Right kidney (tissue), 1 donor: ENCODE data around the gene AGAP1.

Experiments
- DNase-seq: peaks from one replicate; pipeline ENCODE4 v3.0.0-alpha.2; 2016

AGAP1 gene

DNA sequence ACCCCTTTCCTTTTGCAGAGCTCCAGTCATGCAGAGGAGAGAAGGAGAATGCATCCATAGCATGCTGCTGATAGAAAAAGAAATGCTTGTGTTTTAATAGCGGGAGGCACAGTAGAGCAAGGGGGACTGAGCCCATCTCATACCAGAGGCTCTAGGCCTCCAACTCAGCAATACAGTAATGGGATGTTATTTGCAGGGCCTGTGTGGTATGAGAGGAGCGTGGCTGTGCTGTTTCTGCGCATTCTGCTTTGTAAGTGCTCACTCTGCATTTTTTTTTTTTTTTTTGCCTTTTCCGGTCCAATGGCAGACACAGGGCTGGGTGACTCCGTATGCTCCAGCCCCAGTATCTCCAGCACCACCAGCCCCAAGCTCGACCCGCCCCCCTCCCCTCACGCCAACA is 474.3 kb downstream of the AGAP1 start:
- DNase-seq: no peak

DNA sequence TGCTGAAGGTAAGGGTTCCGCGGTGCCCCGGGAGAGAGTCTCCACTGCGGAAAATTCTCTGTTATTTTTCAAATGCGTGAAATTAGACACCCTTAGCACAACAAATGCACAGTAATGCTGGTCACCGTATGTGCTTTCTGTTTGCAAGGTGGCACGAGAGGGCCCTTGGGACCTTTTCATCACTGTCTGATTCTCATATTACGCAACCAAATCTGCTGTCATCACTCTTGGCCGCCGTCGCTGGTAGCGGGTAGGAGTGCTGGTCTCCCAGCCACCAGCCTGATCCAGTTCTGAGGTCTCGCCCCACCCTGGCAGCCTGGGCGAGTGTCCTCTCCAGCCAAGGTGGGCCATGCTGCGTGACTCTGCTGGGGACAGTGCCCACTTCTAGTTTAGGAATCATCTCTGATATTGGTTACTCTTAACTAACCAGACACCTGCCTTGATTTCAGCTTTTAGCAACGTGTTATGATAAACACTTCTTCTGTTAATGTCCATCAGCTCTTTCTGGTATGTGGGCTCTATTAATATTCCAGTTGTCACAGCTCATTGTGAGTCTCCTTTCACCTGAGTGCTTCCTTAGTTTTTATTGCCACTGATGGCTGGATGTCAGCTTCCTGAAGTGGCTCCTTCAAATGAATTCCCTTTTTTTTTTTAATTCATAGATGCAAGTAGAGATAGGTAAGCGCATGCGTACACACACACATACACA is 474.9 kb downstream of the AGAP1 start:
- no peak for DNase-seq

DNA sequence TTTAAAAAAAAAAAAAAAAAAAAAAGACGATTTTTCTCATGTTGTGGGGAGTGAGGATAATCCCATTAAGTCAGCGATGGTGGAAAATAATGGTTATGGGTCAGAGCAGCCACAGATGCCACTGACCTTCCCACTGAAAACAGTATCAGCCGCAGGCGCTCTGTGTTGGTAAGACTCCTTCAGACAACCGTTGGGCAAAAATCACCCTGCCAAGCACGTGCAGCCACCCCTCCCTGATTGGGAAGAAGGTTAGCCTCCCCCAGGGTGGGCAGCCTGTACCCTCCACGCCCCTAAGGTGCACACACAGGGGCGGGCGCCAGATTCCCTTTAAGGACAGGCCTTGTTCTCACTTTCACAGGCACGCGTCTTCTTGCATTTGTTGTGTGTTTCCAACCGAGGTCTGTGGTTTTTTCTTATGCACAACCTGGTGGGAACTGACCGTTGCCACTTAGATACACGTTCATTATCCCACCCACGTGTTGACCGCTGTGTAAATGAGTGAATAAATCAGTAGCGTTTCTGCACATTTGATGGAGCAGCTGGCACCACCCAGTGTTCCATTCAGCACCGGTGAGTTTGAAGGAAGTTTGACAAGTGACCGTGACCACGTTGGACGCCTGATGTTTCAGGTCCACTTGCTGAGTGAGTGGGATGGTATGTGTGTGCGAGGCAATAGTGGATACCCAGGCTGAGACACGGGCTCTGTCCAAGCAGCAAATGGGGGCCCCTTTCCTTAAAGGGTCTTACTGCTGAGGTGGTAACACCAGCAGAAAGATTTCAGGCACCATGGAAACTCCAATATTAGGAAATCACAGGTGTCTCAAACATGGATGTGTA is 476.6 kb downstream of the AGAP1 start:
- no peak for DNase-seq

DNA sequence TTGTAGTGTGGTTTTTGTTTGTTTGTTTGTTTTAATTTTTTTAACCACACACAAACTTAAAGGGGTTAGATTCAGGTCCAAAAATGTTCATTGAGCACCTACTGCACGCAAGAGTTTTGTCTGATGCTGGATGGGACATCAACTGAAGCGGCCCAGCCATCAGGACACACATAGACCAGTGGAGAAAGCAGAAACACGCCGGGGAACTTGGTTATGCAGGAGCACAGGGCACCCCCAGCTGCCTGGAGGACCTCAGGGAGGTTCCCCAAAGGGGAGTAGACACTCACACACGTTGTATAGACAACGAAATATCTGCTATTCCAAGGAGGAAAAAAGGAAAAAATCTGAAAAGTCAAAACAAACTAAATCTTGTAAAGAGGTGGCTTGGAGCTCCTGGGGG is 482.7 kb downstream of the AGAP1 start:
- DNase-seq: no peak

DNA sequence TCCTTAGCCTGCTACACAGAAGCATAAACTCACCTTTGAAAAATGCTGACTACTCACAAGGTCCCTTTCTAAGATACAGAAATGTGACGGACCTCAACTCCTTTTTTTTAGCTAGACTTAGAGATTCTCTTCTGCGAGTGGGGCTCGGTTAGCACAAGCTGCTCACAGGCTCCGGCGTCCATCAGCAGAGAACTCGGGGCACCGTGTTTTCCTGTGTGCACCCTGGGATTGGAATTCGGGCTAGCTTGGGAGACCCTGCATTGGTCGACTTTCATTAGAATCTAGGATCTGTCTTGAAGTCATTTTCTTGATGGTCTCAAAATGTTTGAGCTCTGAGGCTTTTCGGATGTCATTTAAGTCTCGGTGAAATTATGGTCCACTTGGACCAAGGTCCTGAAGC is 483.1 kb downstream of the AGAP1 start:
- DNase-seq: no peak

DNA sequence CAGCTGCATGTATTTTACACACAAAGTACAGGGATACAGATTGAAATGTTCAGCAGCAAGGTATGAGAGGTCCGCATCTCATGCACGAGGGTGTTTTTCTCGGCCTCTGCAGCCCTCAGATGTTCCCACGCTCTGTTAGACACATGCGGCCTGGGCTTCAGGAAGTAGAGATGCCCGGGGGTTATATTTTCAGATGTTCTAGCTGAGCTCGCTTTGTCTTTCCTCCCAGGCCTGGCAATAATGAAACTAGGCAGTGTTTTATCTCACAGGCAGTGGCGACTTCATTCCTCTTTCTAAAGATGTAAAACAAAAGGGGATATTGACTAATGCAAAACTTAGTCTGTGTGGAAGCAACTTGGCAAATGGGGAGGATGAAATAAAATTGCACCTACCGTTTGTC is 483.6 kb downstream of the AGAP1 start:
- DNase-seq: no peak

DNA sequence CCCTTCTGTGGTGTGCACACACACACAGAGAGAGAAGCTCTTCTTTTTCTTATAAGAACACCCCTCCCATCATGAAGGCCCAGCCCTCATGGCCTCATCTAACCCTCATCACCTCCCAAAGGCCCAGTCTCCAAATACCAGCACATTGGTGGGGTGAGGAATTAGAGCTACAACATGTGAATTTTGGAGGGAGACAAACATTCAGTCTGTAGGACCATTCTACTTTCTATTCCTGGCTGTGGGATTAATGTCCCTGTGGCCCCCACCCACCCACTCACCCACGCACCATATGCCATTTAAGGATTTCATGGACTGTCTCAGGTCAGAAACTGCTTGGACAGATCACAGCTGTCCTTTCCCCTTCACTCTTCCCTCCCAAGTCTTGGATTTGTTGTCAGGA is 484.2 kb downstream of the AGAP1 start:
- DNase-seq: no peak

DNA sequence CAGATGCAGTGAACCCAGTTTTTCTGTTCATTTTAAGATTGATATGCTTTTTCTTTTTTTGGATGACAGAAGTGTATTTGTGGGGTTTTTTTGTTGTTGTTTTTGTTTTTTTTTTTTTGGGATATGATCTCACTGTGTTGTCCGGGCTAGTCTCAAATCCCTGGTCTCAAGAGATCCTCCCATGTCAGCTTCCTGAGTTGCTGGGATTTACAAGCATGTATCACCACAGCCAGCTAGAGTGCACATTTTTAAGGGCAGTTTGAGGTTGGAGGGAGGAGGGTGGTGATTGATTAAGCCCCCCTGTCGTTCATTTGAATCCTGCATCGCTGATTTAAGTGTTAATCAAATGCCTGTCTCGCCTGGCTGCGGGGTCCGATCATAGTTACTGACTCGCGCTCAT is 485.2 kb downstream of the AGAP1 start:
- no peak for DNase-seq

DNA sequence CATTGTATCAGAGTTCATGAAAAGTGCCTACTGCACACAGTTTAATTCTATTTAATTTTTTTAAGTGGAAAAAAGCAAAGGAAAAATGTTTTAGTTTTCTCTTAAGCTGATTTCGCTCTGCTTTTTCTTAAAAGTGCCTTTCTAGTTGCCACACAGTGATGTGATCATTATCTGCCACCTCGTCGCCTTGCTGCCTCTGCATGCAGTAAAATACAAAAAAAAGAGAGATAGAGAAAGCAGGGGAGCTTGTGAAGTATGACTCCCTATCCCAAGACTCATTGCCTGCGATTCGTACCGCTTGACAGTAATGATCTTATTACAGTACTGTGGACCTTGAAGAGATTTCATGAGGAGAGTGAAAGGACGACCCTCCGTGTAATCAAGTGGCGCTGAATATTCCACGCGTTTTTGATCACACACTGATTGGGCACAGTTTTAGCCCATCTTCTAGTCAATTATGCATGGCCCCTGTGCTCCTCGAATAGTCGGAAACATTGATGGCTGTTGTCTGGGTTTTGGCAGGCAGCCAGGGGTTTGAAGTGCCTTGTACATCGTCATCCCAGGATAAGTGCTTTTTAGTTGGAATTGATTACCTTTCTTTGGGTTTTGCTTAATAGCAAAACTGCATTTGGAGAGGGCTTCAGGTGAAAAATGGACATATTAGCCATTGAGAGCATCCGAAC is 486.1 kb downstream of the AGAP1 start:
- no peak for DNase-seq

DNA sequence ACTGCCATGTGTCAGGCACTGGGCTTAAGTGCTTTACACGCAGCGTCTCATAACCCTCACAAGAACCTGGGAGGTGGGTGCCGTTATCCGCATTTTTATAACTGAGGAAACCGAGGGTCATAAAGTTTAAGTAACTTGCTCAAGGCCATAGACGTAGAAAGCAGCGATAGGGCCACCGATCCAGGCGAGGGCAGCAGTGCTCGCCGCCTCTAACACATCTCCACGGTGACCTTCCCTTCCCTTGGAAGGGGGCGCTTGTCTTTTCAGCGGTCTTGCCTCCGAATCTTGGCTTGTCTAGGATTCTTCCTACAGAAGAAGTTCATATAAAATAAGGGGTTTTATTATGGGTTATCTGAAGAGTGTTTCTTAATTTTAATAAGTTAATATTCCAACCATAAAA is 487.8 kb downstream of the AGAP1 start:
- DNase-seq: no peak

DNA sequence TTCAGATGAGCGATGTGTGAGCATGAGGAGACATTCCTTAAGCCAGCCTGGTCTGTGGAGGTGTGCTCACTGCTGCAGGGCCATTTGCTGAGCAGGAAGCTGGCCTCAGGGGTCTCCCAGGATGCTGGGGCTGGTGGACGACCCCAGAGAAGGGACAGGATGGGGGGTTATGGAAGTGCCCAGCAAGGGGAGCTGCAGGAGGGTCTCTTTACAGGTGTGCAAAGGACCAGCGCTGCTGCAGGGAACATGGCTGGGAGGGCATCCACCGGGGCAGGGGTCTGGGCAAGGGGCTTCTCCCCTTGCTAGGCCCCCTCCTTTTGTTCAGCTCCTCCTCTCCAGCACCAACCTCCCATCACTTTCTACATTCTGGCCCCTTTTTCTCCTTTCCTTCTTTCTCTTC is 489.2 kb downstream of the AGAP1 start:
- no peak for DNase-seq

DNA sequence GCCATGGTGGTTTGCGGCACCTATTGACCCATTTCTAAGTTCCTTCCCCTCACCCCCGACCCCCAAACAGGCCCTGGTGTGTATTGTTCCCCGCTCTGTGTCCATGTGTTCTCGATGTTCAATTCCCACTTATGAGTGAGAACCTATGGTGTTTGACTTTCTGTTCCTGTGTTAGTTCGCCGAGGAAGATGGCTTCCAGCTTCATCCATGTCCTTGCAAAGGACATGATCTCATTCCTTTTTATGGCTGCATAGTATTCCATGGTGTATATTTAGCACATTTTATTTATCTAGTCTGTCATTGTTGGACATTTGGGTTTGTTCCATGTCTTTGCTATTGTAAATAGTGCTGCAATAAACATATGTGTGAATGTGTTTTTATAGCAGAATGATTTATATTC is 490.7 kb downstream of the AGAP1 start:
- DNase-seq: no peak

DNA sequence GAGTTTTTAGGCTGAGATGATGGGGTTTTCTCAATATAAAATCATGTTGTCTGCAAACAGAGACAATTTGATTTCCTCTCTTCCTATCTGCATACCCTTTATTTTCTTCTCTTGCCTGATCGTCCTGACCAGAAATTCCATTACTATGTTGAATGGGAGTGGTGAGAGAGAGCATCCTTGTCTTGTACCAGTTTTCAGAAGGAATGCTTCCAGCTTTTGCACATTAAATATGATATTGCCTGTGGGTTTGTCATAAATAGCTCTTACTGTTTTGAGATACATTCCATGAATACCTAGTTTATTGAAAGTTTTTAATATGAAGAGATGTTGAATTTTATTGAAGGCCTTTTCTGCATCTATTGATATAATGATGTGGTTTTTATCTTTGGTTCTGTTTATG is 492.5 kb downstream of the AGAP1 start:
- DNase-seq: no peak

DNA sequence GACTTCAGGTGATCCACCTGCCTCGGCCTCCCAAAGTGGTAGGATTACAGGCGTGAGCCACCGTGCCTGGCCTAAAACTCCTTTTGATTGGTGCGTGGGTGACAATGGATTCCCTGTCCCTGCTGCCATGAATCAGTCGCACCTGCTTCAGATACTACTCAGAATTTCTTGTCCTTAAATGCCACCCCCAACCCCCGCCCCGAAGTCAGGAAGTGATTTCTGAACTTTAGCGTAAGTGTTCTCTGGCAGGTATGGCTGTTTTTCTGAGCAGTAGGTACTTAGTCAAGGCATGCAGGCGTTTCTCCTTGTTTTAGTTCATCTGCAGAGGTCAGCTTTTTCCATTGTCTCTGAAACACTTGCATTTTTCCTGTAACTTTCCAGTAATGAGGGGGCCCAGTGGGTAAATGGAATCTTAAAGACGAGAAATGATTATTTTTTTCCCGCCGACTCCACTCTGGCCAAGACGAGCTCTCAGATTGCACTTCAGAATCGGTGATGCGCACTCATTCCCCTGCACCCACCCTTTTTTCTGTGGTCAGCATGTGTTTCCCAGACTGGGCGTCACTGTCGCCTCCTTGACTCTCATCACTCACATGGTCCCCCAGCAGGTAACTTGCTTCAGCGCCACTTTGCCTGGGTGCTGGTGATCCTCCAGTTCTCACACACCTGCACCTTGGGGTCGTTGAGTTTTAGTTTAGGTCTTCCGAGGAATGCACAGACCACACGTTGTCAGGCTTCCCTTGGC is 494.6 kb downstream of the AGAP1 start:
- DNase-seq: no peak

DNA sequence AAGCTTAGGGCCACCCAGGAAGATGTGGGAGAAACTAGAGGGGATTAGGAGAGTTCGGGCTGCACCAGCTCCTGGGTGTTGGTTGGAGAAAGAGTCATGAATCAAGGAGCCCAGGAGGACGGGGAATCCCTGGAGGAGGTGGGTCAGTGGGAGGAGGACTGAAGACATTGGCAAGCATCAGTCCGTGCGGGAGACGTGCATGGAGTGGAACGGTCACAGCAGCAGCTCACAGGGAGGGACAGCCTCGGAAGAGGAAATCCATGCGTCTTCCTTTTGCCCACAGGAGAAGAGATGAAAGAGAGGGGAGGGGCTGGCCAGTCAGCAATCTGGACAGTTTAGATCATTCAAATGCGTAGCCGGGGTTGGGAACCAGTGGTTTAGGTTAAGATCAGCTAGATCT is 495.7 kb downstream of the AGAP1 start:
- DNase-seq: no peak

DNA sequence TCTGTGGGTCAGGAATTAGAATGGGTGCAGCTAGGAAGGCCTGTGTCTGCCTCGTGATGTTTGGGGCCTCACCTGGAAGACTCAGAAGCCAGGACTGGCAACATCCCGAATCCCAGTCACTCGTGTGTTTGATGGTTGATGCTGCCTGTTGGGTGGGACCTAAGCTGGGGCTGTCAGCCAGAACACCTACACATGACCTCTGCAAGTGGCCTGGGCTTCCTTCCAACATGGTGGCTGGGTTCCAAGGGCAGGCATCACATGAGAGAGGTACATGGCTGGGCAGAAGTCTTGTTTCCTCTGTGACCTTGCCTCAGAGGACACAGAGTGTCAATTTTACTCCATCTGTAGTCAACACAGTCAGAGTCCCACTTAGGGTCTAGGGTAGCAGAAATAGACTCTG is 496.5 kb downstream of the AGAP1 start:
- no peak for DNase-seq

DNA sequence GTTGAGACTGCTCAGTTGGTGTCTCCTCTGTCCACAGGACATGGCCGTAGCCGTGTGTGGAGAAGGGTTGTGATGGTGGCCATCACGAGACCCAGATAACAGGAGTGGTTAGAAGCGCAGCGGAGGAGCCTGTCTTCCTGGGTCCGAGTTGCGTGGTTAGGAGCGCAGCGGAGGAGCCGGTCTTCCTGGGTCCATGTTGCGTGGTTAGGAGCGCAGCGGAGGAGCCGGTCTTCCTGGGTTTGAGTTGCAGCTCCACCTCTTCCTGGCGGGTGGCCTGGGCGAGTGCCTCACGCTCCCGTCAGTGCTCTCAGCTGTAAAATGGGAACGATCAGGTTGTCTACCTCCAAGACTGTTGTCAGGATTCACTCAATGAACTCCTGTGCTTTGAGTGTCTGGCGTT is 498.2 kb downstream of the AGAP1 start:
- no peak for DNase-seq

DNA sequence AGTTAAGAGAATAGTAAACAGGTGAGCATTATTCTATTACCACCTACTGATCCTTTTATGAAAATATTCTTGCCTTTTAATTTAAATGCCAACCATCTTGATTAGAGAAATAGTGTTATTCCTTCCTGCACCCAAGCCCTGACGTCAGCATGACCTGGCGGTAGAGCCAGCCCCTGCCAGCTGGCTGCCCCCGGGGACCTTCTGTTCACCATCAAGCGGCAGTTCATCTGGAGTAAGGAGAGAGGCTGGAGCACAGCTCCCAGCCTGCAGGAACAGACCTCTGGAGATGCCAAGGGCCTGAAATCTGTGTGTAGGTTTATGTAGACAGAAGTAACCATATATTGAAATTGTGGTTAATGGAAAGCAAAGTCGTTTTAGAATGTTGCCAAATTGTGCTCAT is 502.6 kb downstream of the AGAP1 start:
- no peak for DNase-seq

DNA sequence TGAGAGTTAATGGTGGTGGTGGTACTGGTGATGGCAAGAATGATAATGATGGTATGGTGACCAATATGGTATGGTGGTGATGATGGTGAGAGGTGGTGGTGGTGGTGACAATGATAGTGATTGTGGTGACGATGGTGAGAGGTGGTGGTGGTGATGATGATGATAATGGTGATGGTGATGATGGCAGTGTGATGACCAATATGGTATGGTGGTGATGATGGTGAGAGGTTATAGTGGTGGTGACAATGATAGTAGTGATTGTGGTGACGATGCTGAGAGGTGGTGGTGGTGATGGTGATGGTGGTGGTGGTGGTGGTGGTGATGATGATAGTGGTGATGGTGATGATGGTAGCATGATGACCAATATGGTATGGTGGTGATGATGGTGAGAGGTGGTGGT is 505.2 kb downstream of the AGAP1 start:
- DNase-seq: no peak

DNA sequence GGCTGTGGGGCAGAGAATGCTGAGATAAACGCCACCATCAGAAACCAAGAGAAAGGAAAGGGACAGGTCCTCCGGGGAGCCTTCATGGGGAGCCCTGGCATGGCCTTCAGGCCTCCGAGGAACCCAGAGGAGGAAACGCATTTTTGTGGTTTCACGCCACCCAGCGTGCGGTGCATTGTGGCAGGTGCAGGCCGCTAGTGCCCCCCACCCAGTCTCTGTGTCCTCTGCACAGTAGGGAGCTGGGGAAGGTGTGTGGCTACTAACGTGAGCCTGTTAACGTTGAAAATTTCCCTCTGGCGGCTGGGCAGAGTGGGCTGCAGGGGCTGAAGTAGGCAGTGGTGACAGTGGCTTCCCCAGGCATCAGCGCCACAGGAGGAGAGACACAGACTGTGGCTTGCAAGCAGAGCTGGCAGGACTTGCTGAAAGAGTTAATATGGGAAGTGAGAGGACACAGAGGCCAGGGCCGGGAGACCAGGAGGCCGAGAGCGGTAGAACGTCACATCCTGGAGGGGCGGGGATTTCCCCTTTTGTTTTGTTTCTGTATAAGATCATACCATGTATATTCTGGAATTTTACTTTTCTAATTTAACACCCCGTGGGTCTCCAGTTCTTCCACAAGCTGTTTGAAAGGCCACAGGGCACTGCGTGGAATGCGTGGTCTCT is 507.5 kb downstream of the AGAP1 start:
- DNase-seq: no peak

DNA sequence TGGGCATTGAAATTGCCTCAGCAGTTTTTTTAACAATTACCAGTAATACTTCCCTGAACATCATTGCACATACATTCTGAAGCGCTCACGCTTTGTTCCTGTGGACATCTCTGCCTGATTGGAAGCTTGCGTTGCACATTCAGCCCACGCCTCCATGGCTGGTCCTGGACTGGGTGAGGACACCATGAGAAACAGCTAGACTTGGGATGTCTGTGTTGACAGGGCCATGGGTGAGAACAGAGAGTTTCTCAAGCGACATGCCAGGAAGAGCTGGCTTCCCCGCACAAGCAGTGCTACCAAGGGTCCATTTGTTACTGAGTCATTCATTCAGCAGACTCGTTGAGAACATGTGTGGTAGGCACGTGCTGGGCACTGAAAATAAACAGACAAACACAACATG is 508.0 kb downstream of the AGAP1 start:
- no peak for DNase-seq

DNA sequence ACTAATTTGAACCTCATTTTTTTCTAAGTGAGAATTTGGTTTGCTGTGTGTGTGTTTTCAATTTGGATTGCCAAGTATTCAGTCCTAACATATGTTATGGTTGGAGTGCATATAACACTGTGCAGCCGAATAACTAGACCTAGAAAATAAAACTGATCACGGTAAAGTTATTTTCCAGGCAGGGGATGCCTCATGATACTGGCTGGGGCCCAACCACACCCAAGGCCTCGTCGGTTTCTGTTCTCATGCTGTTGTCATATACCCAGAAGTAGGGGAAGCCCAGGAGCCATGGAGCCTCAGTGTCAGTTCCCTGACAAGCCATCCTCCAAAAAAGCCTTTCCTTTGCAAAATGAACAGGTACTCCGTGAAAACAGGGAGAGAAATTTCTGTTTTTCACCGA is 514.2 kb downstream of the AGAP1 start:
- DNase-seq: no peak
